Mesangial cell (primary cell): ENCODE data around the gene FAM72C. TPM values are rescaled to one million over a fixed set of nuclear protein-coding genes. Genes with fewer than 3 reads are reported as not detected.

Experiments used
- total RNA-seq: library from RNA; depleted of rRNA; stranded (reverse); fragments of >200 nt; gene quantifications from 2 replicates; pipeline ENCODE4 v1.2.3, GENCODE V29; 2015

Gene FAM72C
- total RNA-seq: 0.25 and 0.98 TPM in 2 replicates

DNA sequence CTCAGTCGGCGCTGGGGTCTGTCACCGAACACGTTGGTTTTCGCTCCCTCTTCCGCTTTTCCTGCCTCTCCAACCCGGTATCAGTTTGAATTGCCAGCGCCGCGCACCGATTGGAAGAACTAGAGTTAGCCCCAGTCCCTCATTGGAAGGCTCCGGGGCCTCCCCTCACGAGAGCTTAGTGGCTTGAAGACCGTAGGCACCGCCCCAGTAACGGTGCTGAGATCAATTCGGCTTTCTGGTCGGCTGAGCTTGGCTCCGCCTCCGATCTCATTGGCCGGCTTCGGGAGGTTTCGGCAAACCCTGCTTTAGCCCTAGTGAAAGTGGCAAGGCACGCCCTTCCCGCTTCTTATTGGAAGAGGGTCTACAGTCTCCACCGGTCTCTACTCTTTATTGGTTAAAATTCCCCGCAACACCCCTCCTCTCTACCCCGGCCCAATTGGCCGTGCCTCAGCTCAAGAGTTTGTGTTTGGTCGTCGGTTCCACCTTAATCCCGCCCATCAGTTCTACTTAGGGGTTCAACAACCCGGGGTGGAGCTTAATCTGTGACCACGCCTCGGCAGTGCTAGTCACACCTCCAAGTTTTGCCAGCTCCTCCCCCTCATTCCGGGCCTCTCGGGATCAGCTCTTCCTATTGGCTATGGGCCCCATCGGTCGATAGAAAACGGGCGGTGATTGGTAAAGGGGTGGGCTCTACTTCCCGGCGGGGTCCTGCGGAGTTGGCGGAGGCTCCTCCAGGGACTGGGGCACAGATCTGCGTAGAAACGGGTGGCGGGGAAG lies at the start of gene FAM72C:
Gene FAM72C (minus strand): TSS at position 63 of the 777 bp plus-strand sequence. CDS start 845 bp downstream, outside the sequence.

